Measurements from ENCODE around the gene TSPAN9.

GRCh38 chr12:3321881-3322280 lies 244.7 kb downstream of the TSPAN9 start:
- TF ChIP-seq XRCC5 (IDR thresholded peaks at IDR 0.05; ENCODE audit: low read depth, low read length) (no peak), ARID3A (IDR thresholded peaks at IDR 0.05; ENCODE audit: borderline replicate concordance, low read depth, low read length) (no peak), HMGXB4 (CRISPR knock-in tag; IDR thresholded peaks at IDR 0.05) (no peak), PBX2 (CRISPR knock-in tag; IDR thresholded peaks at IDR 0.05; ENCODE audit: low read depth) (no peak), PBX2 (tag; conservative IDR thresholded peaks at IDR 0.05; ENCODE audit: low read depth) (no peak), NRF1 (conservative IDR thresholded peaks at IDR 0.05 in 1 of 2, IDR thresholded peaks at IDR 0.05 in 1 of 2) (no peak), EZH2 (IDR thresholded peaks at IDR 0.05; ENCODE audit: borderline replicate concordance, low read depth, low read length) (no peak), LARP7 (IDR thresholded peaks at IDR 0.05) (no peak), ZBTB33 (CRISPR knock-in tag; IDR thresholded peaks at IDR 0.05) (no peak), PATZ1 (CRISPR knock-in tag; IDR thresholded peaks at IDR 0.05; ENCODE audit: borderline replicate concordance) (no peak), JUND (IDR thresholded peaks at IDR 0.05; ENCODE audit: borderline replicate concordance, low read depth, low read length) (no peak), JUND (tag; IDR thresholded peaks at IDR 0.05; ENCODE audit: borderline replicate concordance, low read depth, low read length) (no peak), DNMT1 (IDR thresholded peaks at IDR 0.05) (no peak)

Data from K562 (cell line).